GM12878 (cell line): ENCODE results near the gene GPR39. TPM values are rescaled to one million over a fixed set of nuclear protein-coding genes. Genes with fewer than 3 reads are reported as not detected.

Experiments
- BRCA1 ChIP-seq: IDR thresholded peaks from 2 replicates; pipeline ENCODE4 v1.6.1; 2011; ENCODE audit warnings: low read depth, low read length, improper control_type of control experiment
- CBFB ChIP-seq: IDR thresholded peaks from 2 replicates; pipeline ENCODE4 v1.6.1; 2016; ENCODE audit warnings: antibody characterized with exemption, low read depth
- CREB1 ChIP-seq: IDR thresholded peaks from 2 replicates; pipeline ENCODE4 v1.6.1; 2012; ENCODE audit warnings: low read depth, mild to moderate bottlenecking, inconsistent platforms
- EZH2 ChIP-seq: IDR thresholded peaks from 2 replicates; pipeline ENCODE4 v1.6.1; 2012; ENCODE audit warnings: low read depth, mild to moderate bottlenecking, control low read depth, inconsistent platforms, low read length, borderline replicate concordance; ENCODE audit not compliant: control insufficient read depth
- HDAC2 ChIP-seq: fragments of 200-600 bp; sonication (generic); IDR thresholded peaks from 2 replicates; pipeline ENCODE4 v1.6.1; 2017
- HDAC6 ChIP-seq: fragments of 200-600 bp; sonication (generic); IDR thresholded peaks from one replicate; pipeline ENCODE4 v1.8.0; 2017; ENCODE audit warnings: antibody characterized with exemption; ENCODE audit not compliant: unreplicated experiment
- MEF2B ChIP-seq: fragments of 450-650 bp; IDR thresholded peaks from 2 replicates; pipeline ENCODE4 v1.6.1; 2018; ENCODE audit warnings: mild to moderate bottlenecking, moderate library complexity; ENCODE audit not compliant: partially characterized antibody, poor library complexity, severe bottlenecking
- PAX5 ChIP-seq: IDR thresholded peaks from 2 replicates; pipeline ENCODE4 v1.6.1; 2011; ENCODE audit warnings: low read depth, low read length, borderline replicate concordance
- POLR2AphosphoS5 ChIP-seq: IDR thresholded peaks from 2 replicates; pipeline ENCODE4 v1.6.1; 2011; ENCODE audit warnings: mild to moderate bottlenecking, low read length, inconsistent platforms
- RBBP5 ChIP-seq: fragments of 200-600 bp; sonication (generic); conservative IDR thresholded peaks from 2 replicates; pipeline ENCODE4 v1.6.1; 2016
- ZBED1 ChIP-seq: IDR thresholded peaks from 2 replicates; pipeline ENCODE4 v1.6.1; 2016; ENCODE audit warnings: borderline replicate concordance
- polyA plus RNA-seq, 11 experiments: library from polyadenylated mRNA; depleted of rRNA in 4 of 11; unstranded in 6 of 11; stranded (reverse) in 5 of 11; fragments of >200 nt; fragmentation: Nextera tagmentation in 4 of 11; fragmentation: Illumina TruSeq in 1 of 11; extraction: Ambion mirVana in 4 of 11; extraction: Trizol in 1 of 11; gene quantifications; 1 replicate in 1 of 11; 2 replicates in 10 of 11; pipeline versions ENCODE4 v1.2.1 to v1.2.3, GENCODE V29; 2011 to 2016; ENCODE audit warnings: inconsistent platforms in 2 of 11, missing spikeins in 2 of 11, low read depth in 1 of 11
- total RNA-seq, 4 experiments: library from RNA; depleted of rRNA in 3 of 4; stranded (reverse); fragments of >200 nt in 3 of 4; fragmentation: Illumina TruSeq in 1 of 4; extraction: Trizol in 1 of 4; gene quantifications; 2 replicates each; pipeline versions ENCODE4 v1.2.1 to v1.2.3, GENCODE V29; 2013 to 2021
- TF ChIP-seq, protein P1 (sequence below): IDR thresholded peaks from 2 replicates; pipeline ENCODE4 v1.6.1; 2012; ENCODE audit warnings: improper control_type of control experiment, low read depth, low read length; ENCODE audit not compliant: insufficient replicate concordance
- TF ChIP-seq, protein P2 (sequence below): fragments of 450-650 bp; conservative IDR thresholded peaks from 2 replicates; pipeline ENCODE4 v1.6.1; 2017; ENCODE audit warnings: mild to moderate bottlenecking, moderate library complexity
- TF ChIP-seq, protein P3 (sequence below): fragments of 150-350 bp; IDR thresholded peaks from 2 replicates; pipeline ENCODE4 v1.6.1; 2014; ENCODE audit warnings: mild to moderate bottlenecking, low read depth, low read length

GPR39 gene
- total and polyA plus RNA-seq, 10 of the 15 experiments (the other 5 are each of a cell fraction or from before 2014, with no cell fraction given): 0.05 to 0.23 TPM; not detected in 8

DNA sequence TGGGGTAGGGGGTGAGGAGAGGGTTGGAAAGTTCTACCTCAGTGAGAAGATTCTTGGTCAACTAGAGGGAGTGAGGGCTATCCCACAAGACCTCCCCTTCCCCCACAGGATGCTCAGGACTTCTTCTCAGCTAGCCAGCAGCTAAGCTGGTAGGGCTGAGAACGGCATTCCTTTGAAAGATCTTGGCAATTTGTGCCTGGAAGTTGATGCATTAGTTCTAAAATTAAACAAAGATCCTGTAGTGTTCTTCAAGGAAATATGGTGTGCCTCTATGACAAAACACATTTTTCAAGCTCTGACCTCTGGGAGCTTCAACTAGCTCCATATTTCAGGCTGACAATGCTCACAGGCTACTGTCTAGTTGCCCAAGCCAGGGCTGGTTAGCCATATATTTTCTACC, 251.1 kb downstream of the GPR39 start (continued):
- TF ChIP-seq, protein P1, sequence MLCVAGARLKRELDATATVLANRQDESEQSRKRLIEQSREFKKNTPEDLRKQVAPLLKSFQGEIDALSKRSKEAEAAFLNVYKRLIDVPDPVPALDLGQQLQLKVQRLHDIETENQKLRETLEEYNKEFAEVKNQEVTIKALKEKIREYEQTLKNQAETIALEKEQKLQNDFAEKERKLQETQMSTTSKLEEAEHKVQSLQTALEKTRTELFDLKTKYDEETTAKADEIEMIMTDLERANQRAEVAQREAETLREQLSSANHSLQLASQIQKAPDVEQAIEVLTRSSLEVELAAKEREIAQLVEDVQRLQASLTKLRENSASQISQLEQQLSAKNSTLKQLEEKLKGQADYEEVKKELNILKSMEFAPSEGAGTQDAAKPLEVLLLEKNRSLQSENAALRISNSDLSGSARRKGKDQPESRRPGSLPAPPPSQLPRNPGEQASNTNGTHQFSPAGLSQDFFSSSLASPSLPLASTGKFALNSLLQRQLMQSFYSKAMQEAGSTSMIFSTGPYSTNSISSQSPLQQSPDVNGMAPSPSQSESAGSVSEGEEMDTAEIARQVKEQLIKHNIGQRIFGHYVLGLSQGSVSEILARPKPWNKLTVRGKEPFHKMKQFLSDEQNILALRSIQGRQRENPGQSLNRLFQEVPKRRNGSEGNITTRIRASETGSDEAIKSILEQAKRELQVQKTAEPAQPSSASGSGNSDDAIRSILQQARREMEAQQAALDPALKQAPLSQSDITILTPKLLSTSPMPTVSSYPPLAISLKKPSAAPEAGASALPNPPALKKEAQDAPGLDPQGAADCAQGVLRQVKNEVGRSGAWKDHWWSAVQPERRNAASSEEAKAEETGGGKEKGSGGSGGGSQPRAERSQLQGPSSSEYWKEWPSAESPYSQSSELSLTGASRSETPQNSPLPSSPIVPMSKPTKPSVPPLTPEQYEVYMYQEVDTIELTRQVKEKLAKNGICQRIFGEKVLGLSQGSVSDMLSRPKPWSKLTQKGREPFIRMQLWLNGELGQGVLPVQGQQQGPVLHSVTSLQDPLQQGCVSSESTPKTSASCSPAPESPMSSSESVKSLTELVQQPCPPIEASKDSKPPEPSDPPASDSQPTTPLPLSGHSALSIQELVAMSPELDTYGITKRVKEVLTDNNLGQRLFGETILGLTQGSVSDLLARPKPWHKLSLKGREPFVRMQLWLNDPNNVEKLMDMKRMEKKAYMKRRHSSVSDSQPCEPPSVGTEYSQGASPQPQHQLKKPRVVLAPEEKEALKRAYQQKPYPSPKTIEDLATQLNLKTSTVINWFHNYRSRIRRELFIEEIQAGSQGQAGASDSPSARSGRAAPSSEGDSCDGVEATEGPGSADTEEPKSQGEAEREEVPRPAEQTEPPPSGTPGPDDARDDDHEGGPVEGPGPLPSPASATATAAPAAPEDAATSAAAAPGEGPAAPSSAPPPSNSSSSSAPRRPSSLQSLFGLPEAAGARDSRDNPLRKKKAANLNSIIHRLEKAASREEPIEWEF: no peak
- TF ChIP-seq MEF2B (no peak), PAX5 (no peak), POLR2AphosphoS5 (no peak), EZH2 (no peak), HDAC6 (no peak), HDAC2 (no peak), BRCA1 (no peak), RBBP5 (no peak), CBFB (no peak), ZBED1 (no peak), CREB1 (no peak)
- TF ChIP-seq, protein P2, sequence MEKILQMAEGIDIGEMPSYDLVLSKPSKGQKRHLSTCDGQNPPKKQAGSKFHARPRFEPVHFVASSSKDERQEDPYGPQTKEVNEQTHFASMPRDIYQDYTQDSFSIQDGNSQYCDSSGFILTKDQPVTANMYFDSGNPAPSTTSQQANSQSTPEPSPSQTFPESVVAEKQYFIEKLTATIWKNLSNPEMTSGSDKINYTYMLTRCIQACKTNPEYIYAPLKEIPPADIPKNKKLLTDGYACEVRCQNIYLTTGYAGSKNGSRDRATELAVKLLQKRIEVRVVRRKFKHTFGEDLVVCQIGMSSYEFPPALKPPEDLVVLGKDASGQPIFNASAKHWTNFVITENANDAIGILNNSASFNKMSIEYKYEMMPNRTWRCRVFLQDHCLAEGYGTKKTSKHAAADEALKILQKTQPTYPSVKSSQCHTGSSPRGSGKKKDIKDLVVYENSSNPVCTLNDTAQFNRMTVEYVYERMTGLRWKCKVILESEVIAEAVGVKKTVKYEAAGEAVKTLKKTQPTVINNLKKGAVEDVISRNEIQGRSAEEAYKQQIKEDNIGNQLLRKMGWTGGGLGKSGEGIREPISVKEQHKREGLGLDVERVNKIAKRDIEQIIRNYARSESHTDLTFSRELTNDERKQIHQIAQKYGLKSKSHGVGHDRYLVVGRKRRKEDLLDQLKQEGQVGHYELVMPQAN: no peak
- TF ChIP-seq, protein P3, sequence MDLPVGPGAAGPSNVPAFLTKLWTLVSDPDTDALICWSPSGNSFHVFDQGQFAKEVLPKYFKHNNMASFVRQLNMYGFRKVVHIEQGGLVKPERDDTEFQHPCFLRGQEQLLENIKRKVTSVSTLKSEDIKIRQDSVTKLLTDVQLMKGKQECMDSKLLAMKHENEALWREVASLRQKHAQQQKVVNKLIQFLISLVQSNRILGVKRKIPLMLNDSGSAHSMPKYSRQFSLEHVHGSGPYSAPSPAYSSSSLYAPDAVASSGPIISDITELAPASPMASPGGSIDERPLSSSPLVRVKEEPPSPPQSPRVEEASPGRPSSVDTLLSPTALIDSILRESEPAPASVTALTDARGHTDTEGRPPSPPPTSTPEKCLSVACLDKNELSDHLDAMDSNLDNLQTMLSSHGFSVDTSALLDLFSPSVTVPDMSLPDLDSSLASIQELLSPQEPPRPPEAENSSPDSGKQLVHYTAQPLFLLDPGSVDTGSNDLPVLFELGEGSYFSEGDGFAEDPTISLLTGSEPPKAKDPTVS: no peak
